ENCODE results near the gene MTUS2.

MTUS2 gene

DNA sequence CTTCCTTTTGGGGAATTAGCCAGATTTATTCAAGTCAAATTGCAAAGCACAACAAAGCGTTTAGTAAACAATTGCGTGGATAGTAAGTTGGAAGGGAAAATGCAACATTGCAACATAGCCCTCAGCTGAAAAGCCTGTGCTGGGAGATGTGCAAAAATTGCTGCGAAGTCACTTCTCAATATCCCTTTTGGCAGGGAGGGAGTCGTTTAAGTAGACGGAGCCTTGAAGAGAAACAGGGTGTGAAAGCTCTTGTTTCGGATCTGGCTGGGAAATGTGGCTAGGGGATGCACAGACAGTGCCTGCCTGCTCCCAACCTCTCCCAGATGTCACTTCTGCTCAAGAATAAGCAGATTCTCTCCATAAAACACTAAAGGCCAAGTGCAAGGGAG lies 718.5 kb downstream of the MTUS2 start:
- no peak for TF ChIP-seq POLR2AphosphoS5 (IDR thresholded peaks at IDR 0.05; ENCODE audit: low read depth, low read length)
- TF ChIP-seq TAF1 (IDR thresholded peaks at IDR 0.05; ENCODE audit: low read depth, low read length) = no peak
- TF ChIP-seq SPI1 (IDR thresholded peaks at IDR 0.05; ENCODE audit: low read depth, low read length) = no peak
- TF ChIP-seq POLR2A (IDR thresholded peaks at IDR 0.05; ENCODE audit: low read depth, low read length) = no peak
- TF ChIP-seq POU2F2 (IDR thresholded peaks at IDR 0.05; ENCODE audit: low read depth, low read length) = no peak
- TF ChIP-seq PAX5 (IDR thresholded peaks at IDR 0.05; ENCODE audit: insufficient read depth, low read length, severe bottlenecking) = no peak
- FAIRE-seq (no peak), DNase-seq (ENCODE audit: insufficient read length, low spot score) (no peak)

DNA sequence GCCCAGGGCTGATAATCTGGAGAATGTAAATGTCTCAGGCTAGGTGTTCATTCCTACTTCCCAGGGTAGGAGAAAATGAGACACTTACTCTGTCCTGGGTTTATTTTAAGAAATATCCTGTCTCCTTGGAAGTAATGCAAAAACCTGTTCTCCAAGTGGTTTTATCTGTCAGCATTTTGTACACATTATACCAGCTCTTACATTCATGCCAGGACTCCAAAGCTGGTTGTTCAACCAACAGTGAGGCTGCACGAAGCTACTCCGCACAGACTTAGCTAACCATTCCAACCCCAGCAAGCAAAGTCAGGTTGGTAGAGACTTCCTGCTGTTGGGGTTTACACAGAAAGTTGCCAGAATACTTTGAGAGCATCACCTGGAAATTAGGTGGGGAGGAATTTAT lies 719.7 kb downstream of the MTUS2 start:
- no peak for TF ChIP-seq POU2F2 (IDR thresholded peaks at IDR 0.05; ENCODE audit: low read depth, low read length)
- no peak for TF ChIP-seq TAF1 (IDR thresholded peaks at IDR 0.05; ENCODE audit: low read depth, low read length)
- TF ChIP-seq POLR2AphosphoS5 (IDR thresholded peaks at IDR 0.05; ENCODE audit: low read depth, low read length) = no peak
- no peak for TF ChIP-seq SPI1 (IDR thresholded peaks at IDR 0.05; ENCODE audit: low read depth, low read length)
- TF ChIP-seq POLR2A (IDR thresholded peaks at IDR 0.05; ENCODE audit: low read depth, low read length) = no peak
- no peak for TF ChIP-seq PAX5 (IDR thresholded peaks at IDR 0.05; ENCODE audit: insufficient read depth, low read length, severe bottlenecking)
- no peak for FAIRE-seq
- no peak for DNase-seq (ENCODE audit: insufficient read length, low spot score)

DNA sequence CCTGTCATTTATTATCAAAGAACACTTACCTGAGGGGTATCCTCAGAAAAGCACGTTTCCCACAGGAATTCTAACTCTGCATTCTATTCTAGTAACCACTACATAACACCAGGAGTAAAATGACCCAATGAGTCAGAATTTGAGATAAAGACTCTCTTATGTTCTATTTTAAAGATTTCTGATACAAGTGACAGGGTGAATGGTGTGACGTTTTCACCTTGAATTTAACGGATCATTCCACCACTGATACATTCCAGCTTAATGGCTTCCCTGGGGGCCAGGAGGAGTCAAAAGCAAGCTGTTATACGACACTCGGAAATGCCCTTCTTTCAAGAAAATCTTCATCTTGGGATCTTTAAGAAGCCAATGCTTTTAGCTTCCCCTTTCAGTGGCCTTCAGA lies 720.2 kb downstream of the MTUS2 start:
- FAIRE-seq (no peak), DNase-seq (ENCODE audit: insufficient read length, low spot score) (no peak)
- no peak for TF ChIP-seq POLR2AphosphoS5 (IDR thresholded peaks at IDR 0.05; ENCODE audit: low read depth, low read length)
- no peak for TF ChIP-seq POU2F2 (IDR thresholded peaks at IDR 0.05; ENCODE audit: low read depth, low read length)
- TF ChIP-seq SPI1 (IDR thresholded peaks at IDR 0.05; ENCODE audit: low read depth, low read length) = no peak
- TF ChIP-seq POLR2A (IDR thresholded peaks at IDR 0.05; ENCODE audit: low read depth, low read length) = no peak
- TF ChIP-seq PAX5 (IDR thresholded peaks at IDR 0.05; ENCODE audit: insufficient read depth, low read length, severe bottlenecking) = no peak
- TF ChIP-seq TAF1 (IDR thresholded peaks at IDR 0.05; ENCODE audit: low read depth, low read length) = no peak

DNA sequence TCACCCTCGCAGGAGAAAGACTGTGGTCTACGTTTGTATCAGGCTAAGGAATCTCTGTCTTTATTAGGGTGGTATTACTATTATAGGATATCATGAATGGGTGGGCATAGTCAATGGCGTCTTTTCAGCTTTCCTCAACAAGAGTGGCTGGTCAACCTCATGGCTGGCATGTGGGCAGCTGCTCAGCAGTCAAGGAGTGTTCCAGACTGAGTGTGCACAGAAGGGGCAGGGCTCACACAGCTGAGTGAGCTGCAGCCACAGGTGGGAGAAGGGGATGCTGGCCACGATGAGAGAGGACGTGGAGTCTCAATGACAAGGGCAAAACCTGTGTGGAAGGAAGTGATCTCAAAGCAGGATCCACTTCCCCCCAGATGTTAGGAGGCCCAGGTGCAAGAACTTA lies 720.7 kb downstream of the MTUS2 start:
- no peak for DNase-seq (ENCODE audit: insufficient read length, low spot score)
- FAIRE-seq = peak; percentile 13
- TF ChIP-seq POLR2AphosphoS5 (IDR thresholded peaks at IDR 0.05; ENCODE audit: low read depth, low read length) (no peak), PAX5 (IDR thresholded peaks at IDR 0.05; ENCODE audit: insufficient read depth, low read length, severe bottlenecking) (no peak), SPI1 (IDR thresholded peaks at IDR 0.05; ENCODE audit: low read depth, low read length) (peak; percentile 19; the same call in 1 of the 2 replicates)

DNA sequence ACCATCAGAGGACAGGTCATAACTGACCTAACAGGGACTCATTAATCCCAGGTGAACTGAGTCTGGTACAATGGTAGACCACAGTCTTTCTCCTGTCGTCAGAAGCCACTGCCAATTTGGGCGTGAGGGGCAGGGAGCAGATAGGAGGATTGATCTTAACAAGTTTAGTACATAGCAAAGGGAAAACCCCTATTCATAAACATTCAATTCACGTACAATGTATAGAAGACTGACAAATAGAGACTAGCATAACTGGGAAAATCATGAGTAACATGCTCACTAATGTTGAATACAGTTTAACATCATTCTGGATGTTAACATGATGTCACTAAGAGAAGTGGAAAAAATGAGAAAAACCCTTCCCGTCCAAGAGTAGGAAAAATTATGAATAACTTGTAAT lies 721.3 kb downstream of the MTUS2 start:
- TF ChIP-seq POLR2A (IDR thresholded peaks at IDR 0.05; ENCODE audit: low read depth, low read length) (no peak), PAX5 (IDR thresholded peaks at IDR 0.05; ENCODE audit: insufficient read depth, low read length, severe bottlenecking) (no peak), POLR2AphosphoS5 (IDR thresholded peaks at IDR 0.05; ENCODE audit: low read depth, low read length) (no peak), TAF1 (IDR thresholded peaks at IDR 0.05; ENCODE audit: low read depth, low read length) (no peak), POU2F2 (IDR thresholded peaks at IDR 0.05; ENCODE audit: low read depth, low read length) (no peak), SPI1 (IDR thresholded peaks at IDR 0.05; ENCODE audit: low read depth, low read length) (no peak)
- FAIRE-seq (no peak), DNase-seq (ENCODE audit: insufficient read length, low spot score) (no peak)

DNA sequence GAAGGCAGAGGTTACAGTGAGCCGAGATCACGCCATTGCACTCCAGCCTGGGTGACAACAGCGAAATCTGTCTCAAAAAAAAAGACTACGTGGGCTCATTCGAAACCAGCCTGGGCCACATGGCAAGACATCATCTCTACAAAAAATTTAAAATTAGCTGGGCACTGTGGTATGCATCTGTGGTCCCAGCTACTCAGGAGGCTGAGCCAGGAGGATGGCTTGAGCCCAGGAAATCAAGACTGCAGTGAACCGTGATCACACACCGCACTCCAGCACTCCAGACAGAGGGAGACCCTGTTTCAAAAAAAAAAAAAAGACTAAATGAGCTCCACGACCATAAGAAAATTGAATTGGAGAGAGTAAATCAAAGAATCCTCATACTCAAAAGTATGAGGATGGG lies 722.2 kb downstream of the MTUS2 start:
- no peak for TF ChIP-seq SPI1 (IDR thresholded peaks at IDR 0.05; ENCODE audit: low read depth, low read length)
- TF ChIP-seq POLR2AphosphoS5 (IDR thresholded peaks at IDR 0.05; ENCODE audit: low read depth, low read length) = no peak
- no peak for TF ChIP-seq PAX5 (IDR thresholded peaks at IDR 0.05; ENCODE audit: insufficient read depth, low read length, severe bottlenecking)
- no peak for TF ChIP-seq TAF1 (IDR thresholded peaks at IDR 0.05; ENCODE audit: low read depth, low read length)
- no peak for TF ChIP-seq POLR2A (IDR thresholded peaks at IDR 0.05; ENCODE audit: low read depth, low read length)
- TF ChIP-seq POU2F2 (IDR thresholded peaks at IDR 0.05; ENCODE audit: low read depth, low read length) = no peak
- no peak for FAIRE-seq
- no peak for DNase-seq (ENCODE audit: insufficient read length, low spot score)

DNA sequence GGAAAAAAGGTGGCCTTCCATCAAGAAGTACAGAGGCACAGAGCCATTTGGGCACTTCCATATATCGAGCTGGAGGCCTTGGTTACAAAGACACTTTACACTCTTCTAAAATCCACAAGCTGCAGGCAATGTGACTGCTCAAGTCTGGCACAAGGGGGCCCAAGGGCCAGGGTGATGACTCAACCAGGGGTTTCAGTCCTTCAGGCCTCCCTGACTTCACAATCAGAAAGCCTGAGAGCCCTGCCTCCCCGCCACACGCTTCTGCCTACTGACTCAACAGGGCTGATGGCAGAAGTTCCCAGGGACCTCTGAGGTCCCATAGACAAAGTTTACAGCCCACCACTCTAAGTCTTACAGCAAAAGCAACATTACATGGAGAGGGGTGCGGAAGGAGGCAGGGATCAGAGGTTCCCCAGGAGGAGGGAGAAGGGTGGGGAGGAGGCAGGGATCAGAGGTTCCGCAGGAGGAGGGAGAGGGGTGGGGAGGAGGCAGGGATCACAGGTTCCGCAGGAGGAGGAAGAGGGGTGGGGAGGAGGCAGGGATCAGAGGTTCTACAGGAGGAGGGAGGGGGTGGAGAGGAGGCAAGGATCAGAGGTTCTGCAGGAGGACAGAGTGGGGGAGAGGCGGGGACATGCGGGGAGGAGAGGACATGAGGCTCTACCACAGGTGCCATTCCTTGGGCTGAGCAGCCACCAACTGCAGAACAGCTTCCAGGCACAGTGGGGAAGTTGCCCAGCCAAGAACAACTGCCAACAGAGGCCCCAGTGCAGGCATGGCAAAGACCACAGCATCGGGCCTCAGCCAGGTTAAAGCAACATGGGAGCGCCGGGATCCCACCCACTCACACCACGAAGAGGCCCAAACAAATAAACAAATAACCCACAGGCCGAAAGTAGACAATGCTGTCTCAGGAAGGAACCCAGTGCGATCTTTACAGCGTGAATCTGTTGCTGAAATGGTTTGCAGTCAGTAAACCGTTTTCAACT lies 723.4 kb downstream of the MTUS2 start:
- TF ChIP-seq PAX5 (IDR thresholded peaks at IDR 0.05; ENCODE audit: insufficient read depth, low read length, severe bottlenecking) (no peak), POLR2A (IDR thresholded peaks at IDR 0.05; ENCODE audit: low read depth, low read length) (no peak)
- FAIRE-seq = peak; percentile 90
- DNase-seq (ENCODE audit: insufficient read length, low spot score) = peak; percentile 72

DNA sequence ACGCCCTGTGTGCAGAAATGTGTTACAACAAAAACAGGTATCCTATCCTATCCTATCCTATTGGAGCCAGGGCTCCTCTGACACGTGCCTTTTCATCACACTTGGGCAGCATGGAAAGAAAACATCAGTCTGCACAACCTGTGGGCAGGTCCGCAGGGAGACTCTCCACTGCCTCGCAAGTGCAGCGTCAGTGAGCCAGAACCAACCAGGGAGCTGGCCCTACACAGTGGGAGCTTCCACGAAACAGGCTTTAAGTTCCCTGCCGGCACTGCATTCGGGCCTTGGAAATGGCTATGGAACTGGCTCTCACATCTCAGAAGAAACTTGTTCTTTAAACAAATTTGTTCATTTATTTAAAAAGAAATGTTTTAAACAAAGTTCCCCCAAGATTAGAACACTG lies 725.8 kb downstream of the MTUS2 start:
- no peak for DNase-seq (ENCODE audit: insufficient read length, low spot score)
- no peak for TF ChIP-seq SPI1 (IDR thresholded peaks at IDR 0.05; ENCODE audit: low read depth, low read length)
- no peak for TF ChIP-seq PAX5 (IDR thresholded peaks at IDR 0.05; ENCODE audit: insufficient read depth, low read length, severe bottlenecking)
- TF ChIP-seq POLR2AphosphoS5 (IDR thresholded peaks at IDR 0.05; ENCODE audit: low read depth, low read length) = no peak
- no peak for TF ChIP-seq POU2F2 (IDR thresholded peaks at IDR 0.05; ENCODE audit: low read depth, low read length)
- TF ChIP-seq POLR2A (IDR thresholded peaks at IDR 0.05; ENCODE audit: low read depth, low read length) = no peak
- no peak for TF ChIP-seq TAF1 (IDR thresholded peaks at IDR 0.05; ENCODE audit: low read depth, low read length)
- FAIRE-seq = no peak

DNA sequence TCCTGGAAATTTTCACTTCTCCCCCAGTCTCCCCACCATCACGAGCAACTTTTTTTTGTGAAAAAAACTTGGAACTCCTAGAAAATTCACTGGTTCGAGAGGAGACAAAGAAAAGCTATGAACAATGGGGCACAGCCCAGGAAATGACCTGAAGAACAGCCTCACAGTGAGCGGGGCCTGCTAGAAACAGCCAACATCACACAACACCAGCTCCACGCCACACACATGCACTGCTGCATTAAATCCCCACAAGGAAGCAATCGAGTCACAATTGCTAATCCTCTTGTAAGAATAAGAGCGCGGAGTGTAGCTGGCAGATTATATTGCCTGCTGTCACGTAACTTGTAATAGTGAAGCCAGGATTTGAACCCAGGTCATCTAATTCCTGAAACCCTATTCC lies 726.5 kb downstream of the MTUS2 start:
- DNase-seq (ENCODE audit: insufficient read length, low spot score) = no peak
- FAIRE-seq = no peak
- no peak for TF ChIP-seq POLR2A (IDR thresholded peaks at IDR 0.05; ENCODE audit: low read depth, low read length)
- TF ChIP-seq POLR2AphosphoS5 (IDR thresholded peaks at IDR 0.05; ENCODE audit: low read depth, low read length) = no peak
- no peak for TF ChIP-seq SPI1 (IDR thresholded peaks at IDR 0.05; ENCODE audit: low read depth, low read length)

DNA sequence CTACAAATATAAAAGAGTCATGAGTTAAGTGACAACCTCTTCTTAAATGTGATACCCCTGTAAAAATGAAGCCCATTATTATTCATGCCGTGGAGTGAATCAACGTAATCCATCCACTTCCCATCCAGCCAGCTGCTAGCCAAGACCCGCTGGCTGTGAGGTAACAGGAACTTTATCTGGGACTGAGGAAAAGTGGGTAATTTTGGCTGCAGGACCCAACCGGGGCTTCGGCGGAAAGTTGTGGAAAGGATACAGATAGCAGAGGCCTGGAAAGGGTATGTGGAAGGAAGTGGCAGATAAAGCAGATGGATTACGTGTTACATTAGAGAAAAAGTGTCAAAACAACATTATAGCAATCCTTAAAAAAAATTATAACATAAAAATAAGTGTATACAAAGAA lies 727.0 kb downstream of the MTUS2 start:
- FAIRE-seq = no peak
- no peak for TF ChIP-seq PAX5 (IDR thresholded peaks at IDR 0.05; ENCODE audit: insufficient read depth, low read length, severe bottlenecking)
- no peak for TF ChIP-seq TAF1 (IDR thresholded peaks at IDR 0.05; ENCODE audit: low read depth, low read length)
- no peak for TF ChIP-seq POU2F2 (IDR thresholded peaks at IDR 0.05; ENCODE audit: low read depth, low read length)
- DNase-seq (ENCODE audit: insufficient read length, low spot score) = no peak
